ENCODE data around the gene TMEM9B. TPM values are rescaled to one million over a fixed set of nuclear protein-coding genes. Genes with fewer than 3 reads are reported as not detected.

Gene TMEM9B
- polyA plus RNA-seq, 4 donors, result 63.0 to 78.4 (median 74.9) TPM

Other genes with a start within 250 kb of the TMEM9B start
- 10 to 100 TPM; 20.8 to 21.6 (median 21.3) TPM for gene AKIP1, start 53.3 kb downstream of the TMEM9B start, polyA plus RNA-seq (ENCODE audit: insufficient read length in 4 of 4)
- 1 to 10 TPM in 1 of 4 donors, under 1 TPM in 3; 0.69 to 1.0 (median 0.89) TPM for gene C11orf16, start 31.5 kb downstream of the TMEM9B start, polyA plus RNA-seq (ENCODE audit: insufficient read length in 4 of 4)
- under 1 TPM in 1 of 4 donors, not detected in 3; 0.25 TPM for gene ASCL3, start 21.4 kb downstream of the TMEM9B start, polyA plus RNA-seq (ENCODE audit: insufficient read length in 4 of 4)
- 1 to 10 TPM in 1 of 4 donors, under 1 TPM in 3; 0.71 to 1.2 (median 0.88) TPM for gene NRIP3, start 39.6 kb upstream of the TMEM9B start, polyA plus RNA-seq (ENCODE audit: insufficient read length in 4 of 4)
- gene SCUBE2, start 127.2 kb upstream of the TMEM9B start, polyA plus RNA-seq (ENCODE audit: insufficient read length in 4 of 4), result 1 to 10 TPM; 6.9 to 7.7 (median 7.3) TPM

Data from right renal pelvis (tissue), 4 donors.